ENCODE results near the gene NAALADL2.

NAALADL2 gene

DNA sequence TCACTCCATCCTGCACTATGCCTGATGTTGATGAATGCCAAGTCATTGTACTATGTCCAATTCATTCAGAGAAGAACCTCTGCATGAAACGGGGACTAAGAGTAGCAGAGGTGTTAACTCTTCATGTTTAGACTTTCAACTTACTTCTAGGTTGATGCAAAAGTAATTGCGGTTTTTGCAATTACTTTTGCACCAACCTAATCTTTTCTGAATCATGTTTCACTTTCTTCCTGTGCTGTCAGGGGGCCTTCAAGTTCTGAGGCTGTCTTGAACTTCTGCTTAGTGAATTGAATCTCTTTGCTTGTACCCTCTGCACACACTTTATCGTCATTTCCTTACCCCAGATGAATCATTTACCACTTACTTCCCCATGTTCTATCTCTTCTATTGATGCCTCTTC is 636.2 kb downstream of the NAALADL2 start:
- no peak for DNase-seq (ENCODE audit: extremely low read depth, low read depth)
- TF ChIP-seq, protein P1, sequence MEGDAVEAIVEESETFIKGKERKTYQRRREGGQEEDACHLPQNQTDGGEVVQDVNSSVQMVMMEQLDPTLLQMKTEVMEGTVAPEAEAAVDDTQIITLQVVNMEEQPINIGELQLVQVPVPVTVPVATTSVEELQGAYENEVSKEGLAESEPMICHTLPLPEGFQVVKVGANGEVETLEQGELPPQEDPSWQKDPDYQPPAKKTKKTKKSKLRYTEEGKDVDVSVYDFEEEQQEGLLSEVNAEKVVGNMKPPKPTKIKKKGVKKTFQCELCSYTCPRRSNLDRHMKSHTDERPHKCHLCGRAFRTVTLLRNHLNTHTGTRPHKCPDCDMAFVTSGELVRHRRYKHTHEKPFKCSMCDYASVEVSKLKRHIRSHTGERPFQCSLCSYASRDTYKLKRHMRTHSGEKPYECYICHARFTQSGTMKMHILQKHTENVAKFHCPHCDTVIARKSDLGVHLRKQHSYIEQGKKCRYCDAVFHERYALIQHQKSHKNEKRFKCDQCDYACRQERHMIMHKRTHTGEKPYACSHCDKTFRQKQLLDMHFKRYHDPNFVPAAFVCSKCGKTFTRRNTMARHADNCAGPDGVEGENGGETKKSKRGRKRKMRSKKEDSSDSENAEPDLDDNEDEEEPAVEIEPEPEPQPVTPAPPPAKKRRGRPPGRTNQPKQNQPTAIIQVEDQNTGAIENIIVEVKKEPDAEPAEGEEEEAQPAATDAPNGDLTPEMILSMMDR (IDR thresholded peaks at IDR 0.05; ENCODE audit: low read depth, low read length) = no peak

DNA sequence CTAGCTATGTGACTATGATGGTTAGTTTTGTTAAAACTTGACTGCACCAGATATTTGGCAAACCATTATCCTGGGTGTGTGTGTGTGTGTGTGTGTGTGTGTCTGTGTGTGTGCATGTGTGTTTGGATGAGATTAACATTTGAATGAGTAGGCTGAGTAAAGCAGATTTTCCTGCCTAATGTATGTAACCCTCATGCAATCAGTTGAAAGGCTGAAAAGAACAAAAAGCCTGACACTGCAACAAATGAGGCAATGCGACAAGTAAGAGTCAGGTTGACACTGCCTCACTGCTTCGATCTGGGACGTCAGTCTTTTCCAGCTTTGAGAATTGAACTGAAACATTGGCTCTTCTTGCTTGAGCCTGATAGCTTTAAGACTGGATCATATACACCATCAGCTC is 643.0 kb downstream of the NAALADL2 start:
- DNase-seq (ENCODE audit: extremely low read depth, low read depth) = no peak
- TF ChIP-seq, protein P1 (IDR thresholded peaks at IDR 0.05; ENCODE audit: low read depth, low read length) = no peak

DNA sequence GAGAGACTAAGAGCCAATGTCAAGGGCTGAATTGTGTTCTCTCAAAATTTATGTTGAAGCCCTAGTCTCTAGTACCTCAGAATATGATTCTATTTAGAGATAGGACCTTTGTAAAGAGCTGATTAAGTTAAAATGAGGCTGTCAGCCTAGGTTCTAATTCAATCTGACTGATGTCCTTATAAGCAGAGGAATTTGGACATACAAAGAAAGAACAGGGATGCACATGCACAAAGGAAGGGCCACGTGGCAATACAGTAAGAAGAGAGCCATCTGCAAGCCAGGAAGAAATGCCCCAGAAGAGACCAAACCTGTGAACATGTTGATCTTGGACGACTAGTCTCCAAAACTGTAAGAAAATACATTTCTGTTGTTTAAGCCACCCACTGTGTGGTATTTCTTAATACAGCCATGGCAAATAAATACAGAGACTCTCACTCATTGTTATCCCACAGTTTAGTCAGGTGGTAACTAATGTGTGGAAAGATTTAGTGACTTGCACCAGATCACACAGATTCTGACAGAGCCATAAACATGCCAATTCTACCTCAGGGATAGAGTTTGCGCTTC is 652.2 kb downstream of the NAALADL2 start:
- TF ChIP-seq, protein P1 (IDR thresholded peaks at IDR 0.05; ENCODE audit: low read depth, low read length) = no peak
- DNase-seq (ENCODE audit: extremely low read depth, low read depth) = no peak

DNA sequence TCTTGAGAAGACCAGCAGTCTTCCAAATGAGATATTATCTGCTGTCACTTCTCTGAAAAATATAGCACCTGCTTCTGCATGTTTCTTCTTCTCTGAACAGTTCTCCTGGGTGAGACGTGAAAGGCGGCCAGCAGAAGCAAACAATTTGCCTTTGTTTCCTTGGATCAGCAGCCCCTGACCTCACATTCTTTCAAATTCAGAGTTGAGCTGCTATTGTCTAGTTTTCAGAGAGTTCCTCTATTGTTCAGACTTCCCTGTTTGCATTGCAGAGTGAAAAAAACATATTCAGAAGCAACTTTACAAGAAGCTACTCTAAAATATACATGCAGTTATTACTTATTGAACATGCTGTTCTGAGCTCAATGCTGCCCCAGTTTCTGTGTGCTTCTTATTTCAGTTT is 653.6 kb downstream of the NAALADL2 start:
- TF ChIP-seq, protein P1 (IDR thresholded peaks at IDR 0.05; ENCODE audit: low read depth, low read length) = no peak
- DNase-seq (ENCODE audit: extremely low read depth, low read depth) = no peak

DNA sequence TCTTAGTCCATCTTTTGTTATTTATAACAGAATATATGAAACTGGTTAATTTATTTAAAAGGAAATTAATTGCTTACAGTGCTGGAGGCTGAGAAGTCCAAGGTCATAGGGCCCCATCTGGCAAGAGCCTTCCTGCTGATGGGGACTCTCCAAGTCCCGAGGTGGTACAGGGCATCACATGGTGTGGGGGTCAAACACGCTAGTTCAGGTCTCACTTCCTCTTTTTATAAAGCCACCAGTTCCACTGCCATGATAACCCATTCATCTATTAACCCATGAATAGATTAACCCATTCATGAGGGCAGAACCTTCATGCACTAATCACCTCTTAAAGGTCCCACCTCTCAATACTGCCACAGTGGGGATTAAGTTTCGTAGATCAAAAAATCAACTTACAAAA is 659.3 kb downstream of the NAALADL2 start:
- no peak for DNase-seq (ENCODE audit: extremely low read depth, low read depth)
- TF ChIP-seq, protein P1 (IDR thresholded peaks at IDR 0.05; ENCODE audit: low read depth, low read length) = no peak

DNA sequence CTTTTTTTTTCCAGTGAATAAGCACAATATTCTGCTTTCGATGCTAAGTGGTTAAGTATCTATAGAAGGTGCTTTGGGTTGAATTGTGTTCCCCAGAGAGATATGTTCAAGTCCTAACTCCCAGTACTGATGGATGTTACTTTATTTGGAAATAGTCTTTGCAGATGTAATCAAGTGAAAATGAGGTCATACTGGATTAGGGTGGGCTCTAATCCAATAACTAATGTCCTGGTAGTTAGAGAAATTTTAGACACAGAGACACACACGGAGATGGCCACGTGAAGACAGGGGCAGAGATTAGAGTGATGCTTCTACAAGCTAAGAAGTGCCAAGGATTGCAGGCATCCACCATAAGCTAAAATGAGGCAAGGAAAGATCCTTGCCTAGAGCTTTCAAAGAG is 662.3 kb downstream of the NAALADL2 start:
- TF ChIP-seq, protein P1 (IDR thresholded peaks at IDR 0.05; ENCODE audit: low read depth, low read length) = no peak
- DNase-seq (ENCODE audit: extremely low read depth, low read depth) = no peak

DNA sequence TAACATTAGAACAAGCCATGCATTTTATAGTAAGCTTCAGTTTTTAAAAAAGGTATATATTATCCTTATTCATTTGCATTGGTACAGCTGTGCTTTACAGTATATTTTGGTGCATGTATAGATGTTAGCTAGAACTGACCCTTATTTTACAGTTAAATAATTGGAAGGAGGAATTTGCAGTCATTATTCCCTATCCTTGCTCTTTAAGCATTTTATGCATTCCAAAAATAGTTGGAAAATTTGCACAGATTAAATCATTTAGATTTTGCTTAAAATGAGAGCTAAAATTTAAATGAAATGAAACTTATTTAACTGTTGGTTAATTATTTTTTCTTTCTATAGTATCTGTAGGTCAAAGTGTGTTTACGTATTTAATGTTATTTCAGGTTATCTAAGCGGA is 667.1 kb downstream of the NAALADL2 start:
- TF ChIP-seq, protein P1 (IDR thresholded peaks at IDR 0.05; ENCODE audit: low read depth, low read length) = no peak
- no peak for DNase-seq (ENCODE audit: extremely low read depth, low read depth)
